DMS53 (cell line): ENCODE results near the gene TRA2B.
A peak's percentile ranks its signal among the peaks of the same experiment; 100 is the strongest.

Experiments
- DNase-seq: peaks from one replicate; lab custom pipeline; 2025; lab: John Stamatoyannopoulos, UW

The TRA2B gene

GRCh38 chr3:185950728-185951127 lies 12.9 kb upstream of the TRA2B start:
- DNase-seq = no peak

GRCh38 chr3:185949515-185949914 lies 11.7 kb upstream of the TRA2B start:
- no peak for DNase-seq

- DNase-seq = no peak
These were observed 10.5 kb upstream of the TRA2B start for GRCh38 chr3:185948292-185948691.

- DNase-seq = no peak
These were observed 5.9 kb upstream of the TRA2B start for GRCh38 chr3:185943760-185944106.

GRCh38 chr3:185942907-185943759 lies 5.3 kb upstream of the TRA2B start:
- peak; percentile 91 for DNase-seq

- DNase-seq = no peak
These were observed 4.6 kb upstream of the TRA2B start for GRCh38 chr3:185942396-185942795.

GRCh38 chr3:185940951-185941350 lies 3.1 kb upstream of the TRA2B start:
- DNase-seq = peak; percentile 74

- no peak for DNase-seq
These were observed 1.9 kb upstream of the TRA2B start for GRCh38 chr3:185939721-185940120.

- peak; percentile 89 for DNase-seq
These were observed 763 bp downstream of the TRA2B start for GRCh38 chr3:185936814-185937688.

- no peak for DNase-seq
These were observed 1.6 kb downstream of the TRA2B start for GRCh38 chr3:185936273-185936629.

- no peak for DNase-seq
These were observed 2.1 kb downstream of the TRA2B start for GRCh38 chr3:185935465-185936272.

GRCh38 chr3:185934767-185935464 lies 2.9 kb downstream of the TRA2B start:
- no peak for DNase-seq

- no peak for DNase-seq
These were observed 3.6 kb downstream of the TRA2B start for GRCh38 chr3:185934174-185934557.

GRCh38 chr3:185933374-185934173 lies 4.2 kb downstream of the TRA2B start:
- no peak for DNase-seq

GRCh38 chr3:185931777-185932612 lies 5.8 kb downstream of the TRA2B start:
- no peak for DNase-seq

- no peak for DNase-seq
These were observed 7.3 kb downstream of the TRA2B start for GRCh38 chr3:185930393-185931107.

- DNase-seq = no peak
These were observed 8.3 kb downstream of the TRA2B start for GRCh38 chr3:185929192-185930151.

- DNase-seq = no peak
These were observed 9.3 kb downstream of the TRA2B start for GRCh38 chr3:185928496-185928895.
